IPS DF 6.9 (cell line): ENCODE measurements around the gene CMTM4.

Experiments
- DNase-seq: peaks from one replicate; pipeline ENCODE4 v3.0.0-alpha.2; 2013; ENCODE audit warnings: low read depth, low spot score
- H3K27ac ChIP-seq: one replicate; pipeline ENCODE4 v1.5.1; 2013; ENCODE audit warnings: low read length, control low read depth
- H3K27me3 ChIP-seq: 2 replicates; pipeline ENCODE4 v1.6.1; 2013; ENCODE audit warnings: mild to moderate bottlenecking, low read length; ENCODE audit not compliant: control insufficient read depth, insufficient read depth
- H3K36me3 ChIP-seq: 2 replicates; pipeline ENCODE4 v1.6.1; 2013; ENCODE audit warnings: low read length; ENCODE audit not compliant: control insufficient read depth, insufficient read depth
- H3K4me1 ChIP-seq: 2 replicates; pipeline ENCODE4 v1.6.1; 2013; ENCODE audit warnings: low read length; ENCODE audit not compliant: control insufficient read depth, insufficient read depth
- H3K4me3 ChIP-seq: 2 replicates; pipeline ENCODE4 v1.5.1; 2013; ENCODE audit warnings: mild to moderate bottlenecking, low read length
- H3K9me3 ChIP-seq: 2 replicates; pipeline ENCODE4 v1.6.1; 2013; ENCODE audit warnings: low read length, inconsistent platforms; ENCODE audit not compliant: control insufficient read depth, insufficient read depth
- WGBS: extraction: QIAGEN DNeasy Blood & Tissue Kit; methylation state at CpG from one replicate; pipeline ENCODE4 v1.1.7; 2013; ENCODE audit warnings: mixed read lengths, missing lambda C conversion rate; ENCODE audit not compliant: insufficient read length, insufficient coverage; 5-methylcytosine and 5-hydroxymethylcytosine counted together

Gene CMTM4

GRCh38 chr16:66566051-66566901 lies 130.3 kb downstream of the CMTM4 start, which contains the start of gene CMTM1:
Gene CMTM1 (plus strand): TSS chr16:66566439. CDS start chr16:66566514, 75 bp downstream.
- no peaks in the 10 kb centered on the region for H3K9me3 ChIP-seq

More at GRCh38 chr16:66566051-66566901, 130.3 kb downstream of the CMTM4 start, which contains the start of gene CMTM1:
- Histone ChIP-seq H3K27me3 (no peaks in the 10 kb centered on the region), H3K27ac (no peak within 1 kb of the TSS), H3K4me1 (no peaks in the 10 kb centered on the region), H3K4me3 (no peak within 1 kb of the TSS), H3K36me3 (peaks cover 4% of the 10 kb centered on the region; the same call in 1 of the 2 replicates)
- no peak for DNase-seq
- no CpG with 5 or more reads among the region's 54 CpGs for WGBS
